Measurements from ENCODE around the gene C12orf57.
"Not testable (repeated sequence)": the region's sequence is repeated elsewhere in the genome, so short reads cannot be mapped to it uniquely, and the experiment has no call there.

The C12orf57 gene

DNA sequence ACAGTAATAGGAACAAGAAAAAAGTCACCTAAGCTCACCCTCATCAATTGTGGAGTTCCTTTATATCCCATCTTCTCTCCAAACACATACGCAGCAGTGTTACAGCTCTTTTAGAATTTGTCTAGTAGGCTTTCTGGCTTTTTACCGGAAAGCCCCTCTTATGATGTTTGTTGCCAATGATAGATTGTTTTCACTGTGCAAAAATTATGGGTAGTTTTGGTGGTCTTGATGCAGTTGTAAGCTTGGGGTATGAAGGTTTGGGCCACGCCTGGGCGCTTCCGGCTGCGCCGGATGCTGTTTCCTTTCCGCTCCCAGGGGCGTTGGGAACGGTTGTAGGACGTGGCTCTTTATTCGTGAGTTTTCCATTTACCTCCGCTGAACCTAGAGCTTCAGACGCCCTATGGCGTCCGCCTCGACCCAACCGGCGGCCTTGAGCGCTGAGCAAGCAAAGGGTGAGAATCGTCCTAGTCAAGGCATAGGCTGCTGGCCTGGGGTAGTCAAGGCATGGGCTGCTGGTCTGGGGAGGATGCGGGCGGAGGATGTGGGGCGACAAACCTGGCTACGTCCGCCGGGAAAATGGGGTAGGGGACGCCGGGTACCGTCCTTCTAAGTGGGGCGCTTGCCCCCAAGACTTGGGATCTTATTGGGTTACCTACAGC is at the start of gene C12orf57, which contains the start of gene RNU7-1:
C12orf57 (plus strand) TSS at position 301 of the 659 bp plus-strand sequence; CDS start at position 401, 100 bp downstream.
RNU7-1 (plus strand) TSS at position 95 of the 659 bp plus-strand sequence.
- DNase-seq = peak; percentile 48 to 83 (median 70)

DNA sequence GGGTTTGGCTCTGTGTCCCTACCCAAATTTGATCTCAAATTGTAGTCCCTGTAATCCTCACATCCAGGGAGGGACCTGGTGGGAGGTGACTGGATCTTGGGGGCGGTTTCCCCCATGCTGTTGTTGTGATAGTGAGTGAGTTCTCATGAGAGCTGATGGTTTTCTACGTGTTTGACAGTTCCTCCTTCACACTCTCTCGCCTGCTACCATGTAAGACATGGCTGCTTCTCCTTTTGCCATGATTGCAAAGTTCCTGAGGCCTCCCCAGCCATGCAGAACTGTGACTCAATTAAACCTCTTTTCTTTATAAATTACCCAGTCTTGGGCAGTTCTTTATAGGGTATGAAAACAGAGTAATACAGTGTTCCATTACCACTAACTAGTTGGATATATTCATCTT is 49.5 kb upstream of the C12orf57 start:
- no peak for DNase-seq

DNA sequence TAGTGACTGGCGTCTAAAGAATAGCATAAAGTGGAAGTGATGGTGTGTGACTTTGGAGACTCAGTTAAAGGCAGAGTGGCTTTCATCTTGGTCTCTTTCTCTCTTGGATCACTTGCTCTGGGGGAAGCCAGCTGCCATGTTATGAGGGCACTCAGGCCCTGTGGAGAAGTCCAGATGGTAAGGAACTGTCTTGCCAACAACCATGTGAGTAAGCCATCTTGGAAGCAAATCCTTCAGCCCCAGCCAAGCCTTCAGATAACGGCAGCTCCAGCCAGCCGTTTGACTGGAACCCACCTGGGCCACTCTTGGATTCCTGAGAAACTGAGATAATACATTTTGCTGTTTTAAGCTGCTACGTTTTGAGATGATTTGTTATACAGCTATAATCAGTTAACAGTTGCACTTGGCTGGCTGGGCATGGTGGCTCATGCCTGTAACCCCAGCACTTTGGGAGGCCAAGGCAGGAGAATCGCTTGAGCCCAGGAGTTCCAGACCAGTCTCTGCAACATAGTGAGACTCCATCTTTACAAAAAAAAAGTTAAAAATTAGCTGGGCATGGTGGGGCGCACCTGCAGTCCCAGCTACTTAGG is 46.9 kb upstream of the C12orf57 start:
- DNase-seq = no peak

DNA sequence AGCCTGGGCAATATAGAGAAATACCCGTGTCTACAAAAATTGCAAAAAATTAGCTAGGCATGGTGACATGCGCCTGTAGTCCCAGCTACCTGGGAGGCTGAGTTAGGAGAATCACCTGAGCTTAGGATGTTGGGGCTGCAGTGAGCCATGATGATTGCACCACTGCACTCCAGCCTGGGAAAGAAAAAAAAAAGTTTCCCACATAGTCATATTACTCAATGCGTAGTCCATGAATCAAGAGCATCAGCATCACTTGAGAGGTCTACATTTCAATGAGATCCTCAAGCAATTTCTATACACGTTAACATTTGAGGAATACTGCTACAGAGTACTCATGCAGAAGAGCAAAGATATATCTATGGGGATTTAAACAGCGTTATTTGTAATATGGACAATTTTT is 44.4 kb upstream of the C12orf57 start:
- DNase-seq = no peak

GRCh38 chr12:6899837-6900519 is 43.8 kb upstream of the C12orf57 start:
- DNase-seq = no peak

GRCh38 chr12:6902448-6902847 is 41.4 kb upstream of the C12orf57 start:
- DNase-seq = no peak

DNA sequence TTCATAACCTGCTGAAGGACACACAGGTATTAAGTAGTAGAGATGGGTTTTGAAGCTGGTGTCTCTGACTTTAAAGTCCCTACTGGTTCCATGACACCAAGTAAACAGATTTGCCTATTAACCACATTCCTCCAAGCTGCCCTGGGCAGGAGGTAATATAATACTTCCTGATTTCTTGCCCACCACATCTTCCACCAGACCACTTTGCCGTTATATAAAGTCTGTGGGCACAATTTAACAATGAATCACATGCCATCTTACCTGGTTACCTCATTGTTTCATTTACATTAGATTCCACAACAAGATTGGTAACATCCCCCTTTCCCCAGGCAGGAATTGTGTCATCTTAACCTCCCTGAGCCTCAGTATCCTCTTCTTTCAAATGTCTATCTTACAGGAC is 40.1 kb upstream of the C12orf57 start:
- DNase-seq = no peak

DNA sequence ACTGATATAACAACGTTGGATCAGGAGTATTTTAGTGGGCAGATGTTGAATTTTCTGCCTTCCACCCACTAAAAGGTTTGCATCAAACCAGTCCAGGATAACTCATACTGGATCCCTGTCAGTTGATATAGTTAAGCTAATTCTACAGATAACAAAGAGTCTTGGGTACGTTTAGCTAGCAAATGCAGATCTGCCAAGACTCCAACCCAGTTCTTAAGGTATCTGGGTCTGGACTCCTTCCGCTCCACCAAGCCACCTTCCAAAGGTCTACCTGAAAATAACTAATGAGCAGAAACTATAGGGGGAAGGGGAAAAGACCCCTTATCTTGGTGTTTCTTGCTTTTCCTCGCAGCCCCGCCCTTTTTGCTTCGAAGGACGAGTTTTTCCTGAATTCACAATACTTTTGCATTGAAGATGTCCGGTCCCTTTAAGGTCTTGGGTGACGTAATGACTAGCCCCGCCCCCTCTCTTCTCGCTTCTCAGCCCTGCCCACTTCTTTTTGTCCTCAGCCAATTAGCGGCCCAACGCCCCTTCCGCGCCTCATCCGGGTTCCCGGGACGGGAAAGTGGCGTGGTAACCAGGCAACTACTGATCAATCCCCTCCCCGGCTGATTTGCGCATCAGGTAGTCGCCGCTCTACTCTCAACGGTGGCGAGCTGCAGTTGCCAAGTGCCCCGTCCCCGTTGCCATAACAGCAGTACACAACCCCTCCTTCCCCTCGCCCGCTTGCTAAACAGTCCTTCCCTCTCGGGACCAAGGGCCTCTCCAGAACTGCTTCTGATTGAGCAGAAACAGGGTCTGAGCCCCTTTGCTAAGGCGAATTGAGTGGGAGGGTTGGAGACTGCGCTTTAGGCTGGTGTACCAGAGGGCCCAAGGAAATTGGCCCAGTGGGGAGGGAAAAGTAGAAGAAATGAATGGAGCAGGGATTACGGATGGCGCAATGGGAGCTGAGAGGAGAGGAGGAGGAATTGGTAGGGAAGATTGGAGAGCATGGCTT is 39.2 kb upstream of the C12orf57 start, which contains the start of gene LRRC23:
LRRC23 (plus strand) TSS at position 543 of the 997 bp plus-strand sequence. CDS start 812 bp downstream, outside the sequence.
- peak; percentile 84 to 93 (median 91) for DNase-seq

- no peak for DNase-seq
Measured at GRCh38 chr12:6905414-6906040, 38.3 kb upstream of the C12orf57 start.

DNA sequence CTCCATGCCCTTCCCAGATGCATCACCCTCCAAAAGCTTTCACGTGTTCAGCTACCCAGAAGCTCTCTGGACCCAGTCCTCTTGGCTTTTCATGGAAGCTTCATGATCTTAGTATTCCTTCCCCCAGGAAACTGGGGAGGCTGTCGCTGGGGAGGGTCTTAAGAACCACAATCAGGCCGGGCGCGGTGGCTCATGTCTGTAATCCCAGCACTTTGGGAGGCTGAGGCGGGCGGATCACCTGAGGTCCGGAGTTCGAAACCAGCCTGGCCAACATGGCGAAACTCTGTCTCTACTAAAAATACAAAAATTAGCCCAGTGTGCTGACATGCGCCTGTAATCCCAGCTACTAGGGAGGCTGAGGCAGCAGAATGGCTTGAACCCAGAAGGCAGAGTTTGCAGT is 35.7 kb upstream of the C12orf57 start:
- DNase-seq = not testable (repeated sequence)

- DNase-seq = no peak
Measured at GRCh38 chr12:6909421-6910145, 34.2 kb upstream of the C12orf57 start.

- no peak for DNase-seq
Measured at GRCh38 chr12:6912164-6912935, 31.5 kb upstream of the C12orf57 start.

- DNase-seq = peak; percentile 34 to 79 (median 65)
Measured at GRCh38 chr12:6914246-6914946, 29.4 kb upstream of the C12orf57 start, which contains the start of gene ENO2. Gene ENO2, plus strand, starts transcription at chr12:6914580. Its CDS starts 1,253 bp downstream, at chr12:6915833.

DNA sequence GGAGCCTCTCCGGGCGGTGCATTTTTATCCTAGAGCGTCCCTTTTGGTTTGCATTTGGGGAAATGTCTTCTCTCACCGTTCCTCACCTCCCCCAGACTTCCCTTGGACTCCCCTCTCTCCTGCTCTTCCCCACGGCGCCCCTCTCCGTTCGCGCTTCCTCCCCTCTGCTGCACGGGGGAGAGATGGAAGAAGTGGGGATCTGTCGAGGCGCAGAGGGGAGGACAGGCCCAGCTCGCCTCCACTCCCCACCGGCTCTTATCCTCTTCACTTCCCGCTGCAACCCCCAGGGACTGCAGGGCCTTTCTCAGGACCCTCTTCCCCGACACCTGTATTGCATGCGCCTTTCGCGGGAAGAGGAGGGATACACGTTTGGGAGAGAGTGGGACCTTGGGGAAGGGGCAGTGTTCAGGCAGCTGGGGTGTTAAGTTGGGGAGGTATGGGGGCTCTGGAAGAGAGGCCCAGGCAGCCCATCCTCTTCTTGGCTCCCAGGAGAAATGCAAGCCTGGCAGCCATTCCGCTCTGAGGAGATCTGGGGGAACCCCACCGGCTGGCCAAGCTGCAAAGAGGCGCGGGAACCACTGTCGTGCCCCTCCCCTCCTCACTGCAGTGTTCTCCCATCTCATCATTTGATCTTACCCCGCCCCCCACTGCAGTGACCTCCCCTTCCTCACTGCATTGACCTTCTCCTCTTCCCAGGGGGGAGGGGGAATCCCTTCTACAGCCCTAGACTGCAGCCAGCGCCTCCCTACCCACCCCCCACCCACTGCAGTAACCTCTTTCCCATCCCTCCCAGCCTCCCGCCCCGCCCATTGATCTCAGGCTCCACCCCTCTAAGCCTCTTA is 28.7 kb upstream of the C12orf57 start:
- DNase-seq = no peak

- no peak for DNase-seq
Measured at GRCh38 chr12:6915789-6916285, 28.0 kb upstream of the C12orf57 start.

DNA sequence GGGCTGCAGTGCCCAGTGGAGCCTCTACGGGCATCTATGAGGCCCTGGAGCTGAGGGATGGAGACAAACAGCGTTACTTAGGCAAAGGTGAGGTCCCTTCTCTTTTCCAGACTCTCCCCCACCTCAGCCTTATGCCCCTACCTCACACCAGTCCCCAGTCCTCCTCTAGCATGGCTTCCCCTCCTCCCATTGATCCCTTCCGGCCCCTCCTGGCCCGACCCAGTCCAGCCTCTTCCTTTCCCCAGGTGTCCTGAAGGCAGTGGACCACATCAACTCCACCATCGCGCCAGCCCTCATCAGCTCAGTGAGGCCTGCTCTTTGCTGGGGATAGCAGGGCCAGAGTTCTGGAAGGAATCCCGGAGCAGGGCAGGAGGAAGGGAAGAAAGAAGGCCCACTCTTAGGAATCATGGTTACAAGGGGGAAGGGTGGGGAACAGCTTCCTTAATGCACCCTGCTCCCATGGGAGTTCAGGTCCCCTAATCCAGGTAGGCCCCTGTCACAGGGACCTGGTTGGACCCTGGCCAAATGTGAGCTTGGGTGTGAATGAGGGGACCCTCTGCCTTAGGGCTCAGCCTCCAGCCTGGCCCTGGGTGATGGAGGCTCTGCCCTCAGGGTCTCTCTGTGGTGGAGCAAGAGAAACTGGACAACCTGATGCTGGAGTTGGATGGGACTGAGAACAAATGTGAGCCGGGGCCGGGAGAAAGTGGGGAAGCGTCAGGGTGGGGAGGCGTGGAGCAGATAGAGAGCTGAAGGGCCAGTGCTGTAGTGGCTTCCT is 27.2 kb upstream of the C12orf57 start:
- DNase-seq = no peak

- DNase-seq = no peak
Measured at GRCh38 chr12:6917491-6918231, 26.2 kb upstream of the C12orf57 start.

All from activated naive CD4-positive, alpha-beta T cell (primary cell).